OCI-LY3 (cell line): ENCODE data around the gene GALNT11.
"Not testable (repeated sequence)": the region's sequence is repeated elsewhere in the genome, so short reads cannot be mapped to it uniquely, and the experiment has no call there.

ENCODE experiments used
- CTCF ChIP-seq: fragments of 200-600, 300-600 bp; sonication (generic); IDR thresholded peaks from 2 replicates; pipeline ENCODE4 v1.5.1; 2014; ENCODE audit warnings: antibody characterized with exemption, low read length, low read depth
- EZH2phosphoT487 ChIP-seq: fragments of 200-600 bp; shearing (Covaris generic); IDR thresholded peaks from 2 replicates; pipeline ENCODE4 v1.6.1; 2018; ENCODE audit warnings: antibody characterized with exemption, mixed run types, low read depth

- TF ChIP-seq CTCF, EZH2phosphoT487: not testable (repeated sequence)
These were observed 56.7 kb downstream of the GALNT11 start for GRCh38 chr7:152082073-152082721.
